Esophagus mucosa (tissue), 1 donor: Measurements from ENCODE around the gene EMILIN2. TPM values are rescaled to one million over a fixed set of nuclear protein-coding genes. Genes with fewer than 3 reads are reported as not detected.
"Not testable (repeated sequence)": the region's sequence is repeated elsewhere in the genome, so short reads cannot be mapped to it uniquely, and the experiment has no call there.

Source experiments
- ATAC-seq: fragments of 200-7000 bp; cut with Tn5 transposase; one replicate; pipeline ENCODE4 v1.9.1; 2020
- total RNA-seq: library from RNA; stranded (reverse); gene quantifications from one replicate; pipeline ENCODE4 v1.2.4, GENCODE V29; 2023
- donor health status: DM: yes; HTN: yes; CAD: no.

The EMILIN2 gene
- total RNA-seq, result 1.4 TPM

- ATAC-seq, result peak; percentile 44
These were observed at the start of gene EMILIN2 for GRCh38 chr18:2846636-2847316. Gene EMILIN2, plus strand, starts transcription at chr18:2847006. Its CDS starts 183 bp downstream, at chr18:2847189.

GRCh38 chr18:2797951-2798350 lies 48.9 kb upstream of the EMILIN2 start:
- no peak for ATAC-seq

- no peak for ATAC-seq
These were observed 47.4 kb upstream of the EMILIN2 start for GRCh38 chr18:2799369-2799768.

- no peak for ATAC-seq
These were observed 40.5 kb upstream of the EMILIN2 start for GRCh38 chr18:2805970-2806943.

GRCh38 chr18:2808640-2809039 lies 38.2 kb upstream of the EMILIN2 start:
- ATAC-seq, result not testable (repeated sequence)

GRCh38 chr18:2809666-2810183 lies 37.1 kb upstream of the EMILIN2 start:
- not testable (repeated sequence) for ATAC-seq

GRCh38 chr18:2811416-2811815 lies 35.4 kb upstream of the EMILIN2 start:
- ATAC-seq, result no peak

GRCh38 chr18:2814928-2815327 lies 31.9 kb upstream of the EMILIN2 start:
- no peak for ATAC-seq

GRCh38 chr18:2818281-2818680 lies 28.5 kb upstream of the EMILIN2 start:
- no peak for ATAC-seq

- no peak for ATAC-seq
These were observed 25.1 kb upstream of the EMILIN2 start for GRCh38 chr18:2821695-2822094.

GRCh38 chr18:2822213-2822921 lies 24.4 kb upstream of the EMILIN2 start:
- ATAC-seq, result no peak

- ATAC-seq, result no peak
These were observed 23.6 kb upstream of the EMILIN2 start for GRCh38 chr18:2823202-2823601.

GRCh38 chr18:2823966-2824365 lies 22.8 kb upstream of the EMILIN2 start:
- no peak for ATAC-seq

- peak; percentile 51 for ATAC-seq
These were observed 21.9 kb upstream of the EMILIN2 start for GRCh38 chr18:2824865-2825264.

GRCh38 chr18:2825613-2826175 lies 21.1 kb upstream of the EMILIN2 start:
- ATAC-seq, result no peak

- no peak for ATAC-seq
These were observed 20.2 kb upstream of the EMILIN2 start for GRCh38 chr18:2826581-2826980.

- ATAC-seq, result peak; percentile 64
These were observed 19.7 kb upstream of the EMILIN2 start for GRCh38 chr18:2827061-2827460.

GRCh38 chr18:2836118-2836517 lies 10.7 kb upstream of the EMILIN2 start:
- ATAC-seq, result not testable (repeated sequence)

- ATAC-seq, result not testable (repeated sequence)
These were observed 9.5 kb upstream of the EMILIN2 start for GRCh38 chr18:2837290-2837689.

GRCh38 chr18:2839202-2839601 lies 7.6 kb upstream of the EMILIN2 start:
- no peak for ATAC-seq

- ATAC-seq, result no peak
These were observed 6.3 kb upstream of the EMILIN2 start for GRCh38 chr18:2840521-2840920.

GRCh38 chr18:2843146-2843545 lies 3.7 kb upstream of the EMILIN2 start:
- ATAC-seq, result no peak
